GM19324 (cell line): ENCODE data around the gene SCFD2.
"Not testable (repeated sequence)": the region's sequence is repeated elsewhere in the genome, so short reads cannot be mapped to it uniquely, and the experiment has no call there.

Source experiments
- ATAC-seq: cut with Tn5 transposase; IDR thresholded peaks from one replicate; pipeline ENCODE4 v1.9.1; 2021; ENCODE audit warnings: mild to moderate bottlenecking, moderate library complexity; ENCODE audit not compliant: unreplicated experiment, low FRiP score

SCFD2 gene

DNA sequence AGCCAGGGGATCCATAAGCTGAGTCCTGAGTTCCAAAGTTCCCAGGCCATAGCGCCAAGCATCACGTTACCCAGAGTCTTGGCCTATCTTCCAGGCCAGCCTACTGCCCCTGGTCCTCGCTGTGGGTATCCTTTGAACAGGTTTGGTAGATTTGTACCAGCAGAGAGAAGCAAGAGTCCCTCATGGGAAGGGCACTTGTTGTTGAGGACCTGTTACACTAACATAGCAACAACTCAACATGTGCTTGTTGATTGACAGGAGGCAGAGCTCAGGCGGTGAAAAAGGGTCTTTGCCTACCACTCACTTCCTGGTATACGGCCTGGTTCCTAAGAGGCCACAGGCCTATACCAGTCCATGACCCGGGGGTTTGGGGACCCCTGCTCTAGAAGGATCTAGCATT is 365.3 kb downstream of the SCFD2 start:
- ATAC-seq: no peak

DNA sequence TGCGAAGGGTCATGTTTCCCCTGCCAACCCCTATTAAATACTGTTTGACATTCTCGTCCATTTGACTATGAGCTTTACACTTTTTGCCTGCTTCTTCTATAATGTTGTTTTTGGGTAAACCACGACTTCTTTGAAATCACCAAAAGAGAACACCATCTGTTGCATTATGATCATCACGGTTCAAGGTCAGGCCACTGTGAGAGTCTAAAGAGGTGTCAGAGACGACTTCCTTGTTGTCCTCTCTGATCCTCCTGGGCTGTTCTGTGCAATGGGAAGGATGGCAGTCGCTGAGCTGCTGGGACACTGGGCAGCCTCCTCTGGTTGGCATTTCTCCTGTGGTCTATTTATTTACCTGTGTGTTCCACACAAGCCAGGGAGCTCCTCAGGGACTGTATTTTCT is 366.2 kb downstream of the SCFD2 start:
- ATAC-seq: no peak

DNA sequence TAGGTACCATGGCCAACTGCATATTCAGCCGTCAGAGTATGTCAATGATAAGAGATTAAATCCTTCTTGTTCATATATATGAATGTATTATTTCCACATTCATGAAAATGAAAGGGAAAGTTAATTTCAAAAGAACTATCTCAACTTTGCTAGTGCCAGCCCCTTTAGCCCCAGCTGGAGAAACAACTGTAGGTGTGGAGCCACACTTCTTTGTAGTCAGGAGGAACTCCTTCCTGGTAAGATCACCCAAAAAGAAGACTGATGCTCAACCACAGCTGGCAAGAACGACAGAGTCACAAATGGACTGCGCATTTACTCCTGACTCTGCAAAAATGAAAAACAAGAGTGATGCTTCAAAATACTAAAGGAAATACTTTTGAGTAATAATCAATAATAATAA is 367.4 kb downstream of the SCFD2 start:
- ATAC-seq: no peak

DNA sequence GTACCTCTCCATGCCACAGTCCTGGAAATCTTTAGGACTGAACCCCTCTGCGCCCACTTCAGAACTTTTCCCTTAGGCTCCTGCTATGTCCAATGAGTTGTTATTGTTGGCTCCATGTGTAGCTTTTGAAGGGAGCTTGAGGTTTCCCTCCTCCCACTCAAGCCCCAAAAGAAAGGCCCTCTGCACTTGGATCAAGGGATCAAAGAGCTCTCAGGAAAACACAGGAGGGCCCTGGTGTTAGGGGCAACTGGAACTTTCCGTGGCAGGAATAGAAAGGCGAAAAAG is 368.8 kb downstream of the SCFD2 start:
- ATAC-seq: no peak

DNA sequence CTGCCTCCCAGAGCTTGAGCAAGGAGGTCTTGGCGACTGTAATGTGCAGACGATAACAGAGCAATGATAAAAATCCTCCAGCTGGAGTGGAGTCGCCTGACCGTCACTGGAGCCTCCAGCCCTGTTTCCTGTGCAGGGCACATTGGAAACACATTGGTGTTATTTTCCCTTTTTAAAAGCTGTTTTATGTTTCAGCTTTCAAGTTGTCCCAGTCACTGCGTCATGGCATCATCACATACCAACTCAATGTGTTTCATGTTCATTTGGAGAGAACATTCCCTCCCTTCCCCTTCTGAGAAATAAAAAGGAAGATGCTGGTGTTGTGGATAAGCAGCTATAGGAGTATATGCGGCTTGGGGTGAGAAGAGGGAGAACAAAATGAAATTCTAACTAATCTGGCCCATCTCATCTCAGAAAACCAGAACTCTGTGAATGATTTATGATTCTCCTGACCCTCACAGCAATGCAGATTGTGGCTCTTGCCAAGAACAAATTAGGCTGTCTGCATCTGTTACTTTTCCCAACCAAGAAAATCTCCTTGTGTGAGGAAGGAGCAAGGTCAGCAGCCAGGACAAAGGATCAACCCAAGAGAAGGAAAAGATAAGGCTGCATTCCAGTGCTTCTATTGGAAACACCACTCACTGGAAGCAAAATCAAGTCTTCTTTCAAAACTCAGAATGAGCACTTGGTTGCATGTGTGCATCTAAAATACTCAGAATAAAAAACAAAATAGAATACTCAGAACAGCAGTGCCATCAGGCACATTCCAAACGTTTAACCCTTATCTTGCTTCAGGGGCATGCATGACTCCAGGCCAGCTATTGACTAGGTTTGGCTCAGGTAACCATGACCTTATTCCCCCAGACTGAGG is 369.4 kb downstream of the SCFD2 start:
- no peak for ATAC-seq

DNA sequence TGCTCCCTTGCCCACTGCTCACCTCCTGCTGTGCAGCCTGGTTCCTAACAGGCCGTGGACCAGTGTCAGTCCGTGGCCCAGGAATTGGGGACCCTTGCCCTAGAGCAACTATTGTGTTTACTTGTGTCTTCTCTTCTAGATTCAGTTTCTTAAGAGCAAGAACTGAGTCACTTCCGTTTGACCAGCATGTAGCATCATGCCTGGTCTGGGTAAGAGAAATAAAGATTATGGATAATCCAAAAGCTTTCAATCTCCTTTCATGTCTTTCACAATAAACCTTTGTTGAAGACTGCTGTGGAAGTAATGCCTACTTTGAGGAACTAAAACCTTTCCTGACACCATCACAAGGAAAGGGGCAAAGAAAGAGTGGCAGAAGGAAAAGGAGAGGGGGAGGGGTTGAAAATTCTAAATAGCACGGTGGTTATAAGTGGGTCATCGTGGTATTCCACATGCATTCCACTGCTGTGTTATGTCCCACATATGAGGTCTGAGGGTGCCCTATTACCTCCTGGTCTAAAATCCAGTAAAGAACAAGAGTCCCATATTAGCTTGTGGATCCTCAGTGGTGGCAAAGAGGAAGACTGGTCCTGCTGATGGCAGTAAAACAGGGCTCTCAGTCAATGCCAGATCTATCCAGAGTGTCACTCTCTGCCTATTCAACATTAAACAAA is 370.4 kb downstream of the SCFD2 start:
- ATAC-seq: no peak

DNA sequence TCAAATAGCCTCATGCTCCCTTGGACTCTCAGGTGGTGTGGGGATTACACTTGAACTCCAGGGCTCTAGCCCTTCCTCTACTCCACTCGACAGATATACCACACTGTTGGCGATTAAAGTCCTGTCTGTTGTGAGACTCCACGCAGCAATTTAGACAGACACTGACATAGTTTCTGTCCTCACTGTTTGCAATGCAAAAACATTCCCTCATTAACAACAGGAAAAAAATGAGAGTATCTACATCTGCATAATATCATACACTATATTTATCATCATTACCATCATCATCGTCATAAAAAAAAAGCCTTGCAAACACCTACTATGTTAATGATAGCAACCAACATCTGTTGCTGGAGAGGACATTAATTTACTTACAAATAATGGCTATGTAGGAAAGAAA is 371.3 kb downstream of the SCFD2 start:
- no peak for ATAC-seq

DNA sequence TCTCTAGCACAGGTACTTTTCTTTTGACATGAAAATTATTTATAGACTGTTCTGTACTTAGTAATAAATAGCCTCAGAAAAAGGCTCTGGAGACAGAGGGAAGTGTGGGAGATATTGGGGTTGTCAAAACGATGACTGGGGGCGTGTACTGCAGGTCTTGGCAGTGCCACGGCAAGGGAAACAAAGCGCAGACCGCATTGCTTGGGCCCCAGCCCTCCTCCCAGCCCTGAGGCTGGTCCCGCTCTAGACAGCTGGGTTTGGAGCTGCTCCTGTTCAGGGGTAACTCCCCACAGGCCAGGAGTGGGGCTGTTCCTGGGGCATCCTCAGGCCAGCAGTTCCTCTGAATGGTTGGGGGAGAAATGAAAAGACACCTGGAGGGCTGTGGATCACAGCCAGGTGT is 372.1 kb downstream of the SCFD2 start:
- no peak for ATAC-seq

DNA sequence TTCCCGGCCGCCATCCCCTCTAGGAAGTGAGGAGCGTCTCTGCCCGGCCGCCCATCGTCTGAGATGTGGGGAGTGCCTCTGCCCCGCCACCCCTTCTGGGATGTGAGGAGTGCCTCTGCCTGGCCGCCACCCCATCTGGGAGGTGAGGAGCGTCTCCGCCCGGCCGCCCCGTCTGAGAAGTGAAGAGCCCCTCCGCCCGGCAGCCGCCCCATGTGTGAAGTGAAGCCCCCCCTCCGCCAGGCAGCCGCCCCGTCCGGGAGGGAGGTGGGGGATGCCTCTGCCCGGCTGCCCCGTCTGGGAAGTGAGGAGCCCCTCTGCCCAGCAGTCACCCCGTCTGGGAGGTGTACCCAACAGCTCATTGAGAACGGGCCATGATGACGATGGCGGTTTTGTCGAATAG is 373.3 kb downstream of the SCFD2 start:
- ATAC-seq: not testable (repeated sequence)

DNA sequence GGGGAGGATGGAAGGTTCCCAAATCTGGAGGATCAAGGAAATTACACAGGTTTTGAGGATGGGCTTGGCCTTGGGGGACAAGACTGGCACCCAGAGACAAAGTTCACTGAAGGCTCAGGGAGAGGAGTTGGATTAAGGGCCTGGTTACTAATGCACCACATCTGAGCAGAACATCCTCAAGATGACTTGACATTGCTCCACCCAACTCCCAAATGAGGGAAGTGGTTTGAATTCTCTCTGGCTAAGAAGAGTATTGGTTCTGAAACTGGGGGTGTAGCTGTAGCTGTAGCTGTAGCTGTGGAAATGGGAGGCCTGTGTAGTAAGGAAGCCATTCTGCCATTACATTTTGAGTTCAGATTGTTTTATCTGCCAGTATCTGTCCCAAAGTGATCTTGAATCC is 374.4 kb downstream of the SCFD2 start:
- ATAC-seq: no peak

DNA sequence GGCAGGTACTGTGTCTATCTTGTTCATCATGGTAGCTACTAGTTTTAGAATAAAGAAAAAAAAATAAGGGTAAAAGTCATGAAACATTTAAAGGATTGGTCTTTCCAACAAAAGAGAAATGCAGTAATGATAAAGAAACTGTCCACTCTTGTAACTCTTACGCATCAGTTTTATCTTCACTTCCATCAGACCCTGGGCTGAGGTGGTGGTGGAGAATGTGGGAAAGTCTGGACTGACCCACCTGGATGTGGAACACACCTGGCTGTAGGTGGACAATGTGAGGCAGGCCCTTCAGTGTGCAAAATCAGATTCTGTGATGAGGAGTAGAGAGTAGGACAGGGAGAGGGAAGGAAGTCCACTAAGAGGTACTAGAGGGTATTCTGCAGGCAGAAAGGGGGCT is 375.2 kb downstream of the SCFD2 start:
- ATAC-seq: no peak

DNA sequence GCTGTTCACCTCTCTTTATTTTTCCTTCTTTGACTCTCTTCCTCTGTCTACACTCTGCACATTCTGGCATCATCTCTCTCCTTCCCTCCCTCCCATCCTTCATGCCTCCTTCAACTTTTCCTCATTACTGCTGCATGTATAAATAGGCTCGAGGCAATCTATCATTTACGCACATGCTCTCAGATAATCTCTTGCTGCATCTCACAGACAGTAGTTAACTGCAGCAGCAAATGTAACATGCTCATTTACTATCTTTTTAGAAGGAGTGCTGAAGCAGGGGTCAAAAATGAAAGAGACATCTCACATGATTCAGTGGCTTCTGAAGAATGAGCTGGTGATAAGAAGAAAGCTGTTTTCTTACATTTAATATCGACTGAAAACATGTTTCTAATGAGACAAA is 376.0 kb downstream of the SCFD2 start:
- ATAC-seq: no peak

DNA sequence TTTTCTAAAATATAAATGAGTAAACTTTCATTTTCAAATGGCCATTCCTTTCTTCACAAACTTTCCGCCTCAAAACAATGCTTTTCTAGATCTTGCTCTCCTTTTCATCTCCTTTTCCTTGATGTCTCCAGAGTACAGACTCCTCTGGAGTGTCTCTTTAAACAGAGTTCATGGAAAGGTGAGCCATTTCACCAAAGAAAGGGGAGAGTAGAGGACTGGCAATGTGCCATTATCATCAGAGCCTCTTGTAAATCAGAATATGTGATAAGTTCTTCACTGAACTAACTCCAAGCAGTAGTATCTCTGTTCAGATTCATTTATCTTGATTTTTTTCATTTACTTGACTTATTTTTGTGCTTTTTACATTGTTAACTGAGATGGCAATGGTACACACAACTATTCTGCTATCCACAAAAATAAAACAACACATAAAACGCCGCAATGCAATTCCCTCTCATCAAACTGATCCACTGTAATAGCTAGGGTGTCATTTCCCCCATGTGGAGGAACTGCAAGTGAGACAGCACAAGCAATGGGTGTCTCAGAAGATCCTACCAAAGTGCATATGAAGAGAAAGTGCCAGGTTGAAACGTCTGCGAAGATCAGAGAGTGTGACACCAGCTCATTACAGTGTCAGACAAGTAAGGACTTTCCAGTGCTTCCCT is 378.3 kb downstream of the SCFD2 start:
- ATAC-seq: no peak

DNA sequence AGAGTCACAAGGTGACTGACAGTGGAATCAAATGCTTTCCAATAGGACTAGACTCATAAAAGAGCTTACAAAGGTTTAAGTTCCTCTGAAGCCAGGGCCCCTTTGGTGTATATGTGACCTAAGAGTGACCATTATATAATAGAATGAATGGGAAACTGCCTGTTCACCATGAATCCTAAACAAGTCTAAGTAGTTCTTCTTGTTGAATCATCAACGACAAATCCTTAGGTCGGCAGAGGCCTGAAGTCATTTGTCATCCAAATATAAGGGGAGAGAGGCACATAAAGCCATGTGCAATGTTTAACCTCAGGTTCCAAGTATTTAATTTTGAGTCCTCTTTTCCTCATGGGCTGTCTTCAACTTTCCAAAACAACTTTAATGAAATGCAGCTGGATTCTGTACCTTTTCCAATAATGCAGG is 381.4 kb downstream of the SCFD2 start:
- ATAC-seq: no peak

DNA sequence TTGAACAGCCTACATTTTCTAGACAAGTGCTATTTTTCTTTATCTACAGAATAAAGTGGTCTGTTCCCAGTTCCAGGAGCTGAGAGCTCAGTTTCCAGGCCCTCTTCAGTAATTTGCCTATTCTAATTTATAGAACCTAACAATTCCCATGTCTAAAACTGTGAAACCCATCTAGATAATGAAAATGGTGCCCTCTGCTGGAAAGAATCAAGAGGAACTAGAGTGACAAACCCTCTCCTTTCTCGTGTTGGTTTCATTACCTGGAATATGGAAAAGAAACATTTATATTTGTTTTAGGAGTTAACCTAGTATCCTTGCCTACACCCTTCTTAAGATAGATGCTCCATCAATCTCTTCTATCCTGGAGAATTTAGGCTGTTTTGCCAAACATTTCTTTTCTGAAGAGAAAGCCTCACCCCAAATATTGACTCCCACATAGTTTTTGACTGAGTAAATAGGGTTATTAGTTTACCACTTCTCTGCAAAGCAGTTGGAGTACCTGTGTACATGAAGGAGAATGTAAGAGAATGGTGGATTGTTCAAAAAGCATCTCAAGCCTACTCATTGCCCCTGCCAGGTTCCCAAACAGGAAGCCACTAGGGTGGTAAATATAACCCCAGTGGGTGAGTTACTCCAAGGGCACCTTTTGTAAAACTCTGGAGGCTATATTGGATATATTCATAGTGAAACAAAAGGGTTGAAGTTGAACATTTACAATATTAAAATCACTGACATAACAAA is 382.1 kb downstream of the SCFD2 start:
- no peak for ATAC-seq

DNA sequence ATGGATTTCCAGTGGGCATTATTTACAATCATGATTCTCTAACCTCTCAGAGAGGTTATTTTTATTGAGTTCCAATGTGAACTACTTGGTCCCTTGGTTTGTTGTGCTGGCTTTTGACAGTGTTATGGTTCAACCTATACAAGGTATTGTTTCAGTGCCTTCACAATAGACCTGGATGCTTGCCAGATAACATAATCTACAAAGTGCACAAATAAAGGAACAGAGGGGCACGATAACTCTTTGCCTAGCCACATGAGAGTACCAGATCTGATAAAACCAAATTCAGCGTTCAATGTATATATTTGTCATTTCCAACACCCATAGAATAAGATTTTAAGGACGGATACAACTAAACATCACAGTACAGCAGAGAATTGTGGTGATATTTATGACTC is 382.9 kb downstream of the SCFD2 start:
- no peak for ATAC-seq

DNA sequence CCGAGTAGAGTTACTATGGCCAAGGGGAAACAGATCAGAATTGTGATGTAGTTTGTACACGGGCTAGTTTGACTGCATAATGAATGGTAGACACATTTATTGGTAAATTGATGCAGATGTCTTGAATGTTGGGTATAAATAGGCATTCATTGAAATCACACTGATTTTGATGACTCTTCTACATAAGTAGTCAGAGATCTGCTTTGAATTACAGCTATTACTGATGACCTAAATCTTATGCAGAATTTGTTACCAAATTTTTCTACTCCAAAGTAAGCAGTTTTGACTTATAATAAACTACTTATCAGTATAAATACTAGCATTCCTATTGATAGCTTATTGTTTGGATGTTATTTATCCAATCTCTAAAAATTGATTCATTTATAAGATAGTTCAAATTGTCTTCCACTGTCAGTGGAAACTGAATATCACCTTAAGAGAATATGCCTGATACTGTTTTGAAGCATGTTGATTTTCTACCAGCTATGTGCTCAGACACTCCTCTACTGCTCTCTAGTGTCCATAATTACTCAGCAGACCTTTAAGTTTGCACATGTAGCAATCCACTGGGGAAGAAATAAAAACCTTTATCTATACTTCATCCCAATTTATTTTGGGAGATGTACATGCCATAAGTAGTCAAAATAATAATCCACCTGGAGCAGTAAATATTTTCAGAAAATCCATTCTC is 383.5 kb downstream of the SCFD2 start:
- ATAC-seq: no peak

DNA sequence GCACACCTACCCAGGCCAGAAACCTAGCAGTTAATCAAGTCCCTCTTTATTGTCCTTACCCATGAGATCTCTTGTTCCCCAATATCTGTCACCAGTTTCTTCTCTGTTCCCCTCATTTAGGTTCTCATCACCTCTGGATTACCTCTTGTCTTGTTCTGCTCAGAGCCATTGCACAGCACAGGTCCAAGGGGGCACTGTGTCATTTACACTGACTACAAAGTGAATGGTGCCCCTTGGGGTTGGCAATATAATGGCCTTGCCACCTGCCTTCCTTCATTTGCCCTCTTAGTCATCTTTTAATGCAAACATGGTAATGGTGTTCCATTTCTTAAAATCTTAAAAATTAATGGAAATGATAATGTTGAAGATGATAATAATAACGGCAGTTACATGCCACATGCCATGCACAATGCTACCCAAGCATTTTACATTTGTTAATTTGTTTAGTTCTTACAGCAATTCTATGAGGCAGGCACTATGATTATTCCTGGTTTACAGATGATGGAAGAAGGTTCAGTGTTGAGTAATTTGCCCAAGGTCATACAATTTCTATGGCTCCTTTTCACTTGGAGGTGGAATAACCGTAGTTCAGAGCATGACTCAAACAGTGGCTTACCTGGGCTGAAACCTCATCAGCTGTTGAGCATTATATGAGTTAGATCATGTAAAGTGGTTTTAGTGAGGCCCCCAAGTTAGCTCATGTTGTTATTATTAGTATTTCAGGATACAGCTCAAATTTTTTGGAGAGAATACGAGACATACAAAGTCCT is 385.9 kb downstream of the SCFD2 start:
- ATAC-seq: no peak

DNA sequence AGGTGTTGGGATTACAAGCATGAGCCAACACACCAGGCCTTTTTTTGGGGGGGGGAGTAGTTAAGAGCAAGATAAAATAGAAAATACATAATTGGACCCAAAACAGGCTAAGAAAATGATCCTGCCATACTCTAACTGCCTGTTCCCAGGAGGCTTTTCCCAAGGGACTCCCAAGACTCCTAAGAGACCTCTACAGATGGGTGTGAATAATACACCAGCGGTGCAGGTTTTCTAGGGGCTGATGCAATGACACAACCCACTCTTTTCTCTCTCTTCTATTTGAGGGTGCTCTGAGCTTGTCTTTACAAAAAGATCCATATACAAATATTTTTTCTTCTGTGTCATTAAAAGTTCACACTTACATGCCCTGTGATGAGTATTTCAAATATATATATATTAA is 386.8 kb downstream of the SCFD2 start:
- ATAC-seq: no peak

DNA sequence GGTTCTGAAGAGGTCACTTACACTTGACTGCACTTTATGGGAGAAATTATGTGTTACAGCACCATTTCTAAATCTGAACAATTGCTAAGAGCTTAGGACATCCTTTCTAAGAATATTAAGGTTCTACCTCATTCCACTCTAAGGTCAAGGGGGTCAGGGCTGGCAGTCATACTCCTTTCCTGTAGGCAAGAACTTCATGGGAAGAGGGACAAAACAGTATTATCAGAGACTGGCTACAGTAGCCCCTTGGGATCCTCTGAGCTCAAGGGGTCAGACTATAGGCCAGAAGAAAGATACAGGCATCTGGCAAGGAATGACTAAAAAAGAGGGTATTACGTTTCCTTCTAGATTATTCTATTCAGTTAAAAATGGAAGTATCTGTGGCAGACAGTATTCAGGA is 388.6 kb downstream of the SCFD2 start:
- no peak for ATAC-seq
